PC-9 (cell line): Measurements from ENCODE around the gene DHRSX.

ENCODE experiments used
- EZH2 ChIP-seq: fragments of 200-600 bp; sonication (generic); IDR thresholded peaks from 2 replicates; pipeline ENCODE4 v1.8.0; 2017; ENCODE audit warnings: antibody characterized with exemption, low read depth
- TF ChIP-seq, protein P1 (sequence below): fragments of 200-600 bp; sonication (generic); conservative IDR thresholded peaks from 2 replicates; pipeline ENCODE4 v1.6.1; 2017; ENCODE audit warnings: mixed run types, antibody characterized with exemption, mild to moderate bottlenecking, moderate library complexity

DNA sequence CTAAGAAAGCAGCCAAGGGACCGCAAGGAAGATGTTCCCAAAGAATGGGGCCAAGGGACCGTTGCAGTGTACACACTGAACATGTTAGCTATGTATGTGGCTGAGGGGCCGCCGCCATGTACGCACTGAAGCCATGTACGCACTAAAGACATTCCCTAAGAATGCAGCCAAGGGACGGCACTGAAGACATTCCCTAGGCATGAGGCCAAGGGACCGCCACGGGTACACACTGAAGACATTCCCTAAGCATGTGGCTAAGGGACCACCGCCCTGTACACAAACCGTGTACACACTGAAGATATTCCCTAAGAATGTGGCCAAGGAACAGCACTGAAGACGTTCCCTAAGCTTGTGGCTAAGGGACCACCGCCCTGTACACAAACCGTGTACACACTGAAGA, 54.0 kb downstream of the DHRSX start:
- TF ChIP-seq, protein P1, sequence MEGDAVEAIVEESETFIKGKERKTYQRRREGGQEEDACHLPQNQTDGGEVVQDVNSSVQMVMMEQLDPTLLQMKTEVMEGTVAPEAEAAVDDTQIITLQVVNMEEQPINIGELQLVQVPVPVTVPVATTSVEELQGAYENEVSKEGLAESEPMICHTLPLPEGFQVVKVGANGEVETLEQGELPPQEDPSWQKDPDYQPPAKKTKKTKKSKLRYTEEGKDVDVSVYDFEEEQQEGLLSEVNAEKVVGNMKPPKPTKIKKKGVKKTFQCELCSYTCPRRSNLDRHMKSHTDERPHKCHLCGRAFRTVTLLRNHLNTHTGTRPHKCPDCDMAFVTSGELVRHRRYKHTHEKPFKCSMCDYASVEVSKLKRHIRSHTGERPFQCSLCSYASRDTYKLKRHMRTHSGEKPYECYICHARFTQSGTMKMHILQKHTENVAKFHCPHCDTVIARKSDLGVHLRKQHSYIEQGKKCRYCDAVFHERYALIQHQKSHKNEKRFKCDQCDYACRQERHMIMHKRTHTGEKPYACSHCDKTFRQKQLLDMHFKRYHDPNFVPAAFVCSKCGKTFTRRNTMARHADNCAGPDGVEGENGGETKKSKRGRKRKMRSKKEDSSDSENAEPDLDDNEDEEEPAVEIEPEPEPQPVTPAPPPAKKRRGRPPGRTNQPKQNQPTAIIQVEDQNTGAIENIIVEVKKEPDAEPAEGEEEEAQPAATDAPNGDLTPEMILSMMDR: no peak
- TF ChIP-seq EZH2: no peak
